ENCODE results near the gene NOTCH2.
A peak's percentile ranks its signal among the peaks of the same experiment; 100 is the strongest.

The NOTCH2 gene

GRCh38 chr1:119885903-119886783, 183.3 kb downstream of the NOTCH2 start:
- CTCF ChIA-PET: interaction anchor here (0.6 to 1.6 kb wide), 24 partner anchors 8 to 722 kb away, joined by 3 to 9 read pairs (median 4); partner anchors contain the start of gene ADAM30
- TF ChIP-seq ZNF571 (tag by site-specific recombination; IDR thresholded peaks at IDR 0.05) (no peak), ZNF223 (tag by site-specific recombination; IDR thresholded peaks at IDR 0.05) (no peak), SCRT2 (tag by site-specific recombination; IDR thresholded peaks at IDR 0.05) (peak; percentile 82), ZNF654 (tag by site-specific recombination; IDR thresholded peaks at IDR 0.05; ENCODE audit: low read depth) (peak; percentile 44), ZNF704 (tag by site-specific recombination; IDR thresholded peaks at IDR 0.05) (no peak), ZNF624 (tag by site-specific recombination; IDR thresholded peaks at IDR 0.05) (no peak), SP7 (tag by site-specific recombination; IDR thresholded peaks at IDR 0.05) (no peak), ZBTB10 (tag by site-specific recombination; IDR thresholded peaks at IDR 0.05) (no peak), ZNF2 (tag by site-specific recombination; IDR thresholded peaks at IDR 0.05) (peak; percentile 72)
- H3K4me3 ChIP-seq (ENCODE audit: low read depth, low read length): no peak overlapping the region

GRCh38 chr1:119884711-119885110, 184.8 kb downstream of the NOTCH2 start:
- CTCF ChIA-PET: interaction anchor here (0.6 to 2.6 kb wide), 3 partner anchors 15 to 135 kb away, joined by 3 to 11 read pairs (median 6); no protein-coding TSS in a partner anchor
- Histone ChIP-seq H3K27ac (ENCODE audit: extremely low read depth, low read depth, low read length) (no peak overlapping the region), H3K9me3 (ENCODE audit: control insufficient read depth, insufficient read depth, low read depth, low read length) (no peaks in the 10 kb centered on the region), H3K4me3 (ENCODE audit: low read depth, low read length) (no peak overlapping the region), H3K36me3 (ENCODE audit: control insufficient read depth in 2 of 2, insufficient read depth in 1 of 2, low read length in 2 of 2) (no peaks in the 10 kb centered on the region), H3K4me1 (ENCODE audit: control insufficient read depth, insufficient read depth, low read length) (no peaks in the 10 kb centered on the region)
- TF ChIP-seq ZNF449 (tag by site-specific recombination; IDR thresholded peaks at IDR 0.05) (no peak), GLIS1 (tag by site-specific recombination; IDR thresholded peaks at IDR 0.05) (no peak), IKZF3 (tag by site-specific recombination; IDR thresholded peaks at IDR 0.05) (no peak), ZNF677 (tag by site-specific recombination; IDR thresholded peaks at IDR 0.05) (no peak), GLI2 (tag by site-specific recombination; IDR thresholded peaks at IDR 0.05; ENCODE audit: borderline replicate concordance, low read depth) (no peak), ZNF341 (tag by site-specific recombination; IDR thresholded peaks at IDR 0.05; ENCODE audit: low read depth) (no peak)
- POLR2A ChIA-PET: no interaction called here

More at GRCh38 chr1:119885903-119886783, 183.3 kb downstream of the NOTCH2 start:
- H3K9me3 ChIP-seq (ENCODE audit: control insufficient read depth, insufficient read depth, low read depth, low read length): no peaks in the 10 kb centered on the region
- POLR2A ChIA-PET: no interaction called here
- no peaks in the 10 kb centered on the region for H3K36me3 ChIP-seq (ENCODE audit: control insufficient read depth in 2 of 2, insufficient read depth in 1 of 2, low read length in 2 of 2)
- H3K27ac ChIP-seq (ENCODE audit: extremely low read depth, low read depth, low read length): no peak overlapping the region
- no peaks in the 10 kb centered on the region for H3K4me1 ChIP-seq (ENCODE audit: control insufficient read depth, insufficient read depth, low read length)

GRCh38 chr1:119883826-119884225, 185.6 kb downstream of the NOTCH2 start:
- ChIA-PET POLR2A (interaction anchor here (0.6 kb wide), 1 partner anchor 142 kb away, joined by 3 read pairs; no protein-coding TSS in a partner anchor), CTCF (interaction anchor here (0.7 to 2.6 kb wide), 5 partner anchors 10 to 139 kb away, joined by 3 to 11 read pairs (median 3); no protein-coding TSS in a partner anchor)
- no peak overlapping the region for H3K4me3 ChIP-seq (ENCODE audit: low read depth, low read length)
- no peaks in the 10 kb centered on the region for H3K9me3 ChIP-seq (ENCODE audit: control insufficient read depth, insufficient read depth, low read depth, low read length)
- no peak overlapping the region for H3K27ac ChIP-seq (ENCODE audit: extremely low read depth, low read depth, low read length)
- no peaks in the 10 kb centered on the region for H3K4me1 ChIP-seq (ENCODE audit: control insufficient read depth, insufficient read depth, low read length)
- H3K36me3 ChIP-seq (ENCODE audit: control insufficient read depth in 2 of 2, insufficient read depth in 1 of 2, low read length in 2 of 2): no peaks in the 10 kb centered on the region
- TF ChIP-seq ZBTB8A (tag by site-specific recombination; IDR thresholded peaks at IDR 0.05) (no peak), ZNF529 (tag by site-specific recombination; IDR thresholded peaks at IDR 0.05; ENCODE audit: insufficient replicate concordance) (no peak), PBX3 (CRISPR knock-in tag; IDR thresholded peaks at IDR 0.05) (no peak), KLF7 (tag by site-specific recombination; IDR thresholded peaks at IDR 0.05; ENCODE audit: borderline replicate concordance) (no peak), PRDM1 (tag by site-specific recombination; IDR thresholded peaks at IDR 0.05) (no peak)
